ENCODE measurements around the gene STMN1. TPM values are rescaled to one million over a fixed set of nuclear protein-coding genes. Genes with fewer than 3 reads are reported as not detected.

STMN1 gene
- total and polyA plus RNA-seq, 2 of the 8 experiments (the other 6 are each of a cell fraction or from before 2014, with no cell fraction given), result 116 to 564 TPM

DNA sequence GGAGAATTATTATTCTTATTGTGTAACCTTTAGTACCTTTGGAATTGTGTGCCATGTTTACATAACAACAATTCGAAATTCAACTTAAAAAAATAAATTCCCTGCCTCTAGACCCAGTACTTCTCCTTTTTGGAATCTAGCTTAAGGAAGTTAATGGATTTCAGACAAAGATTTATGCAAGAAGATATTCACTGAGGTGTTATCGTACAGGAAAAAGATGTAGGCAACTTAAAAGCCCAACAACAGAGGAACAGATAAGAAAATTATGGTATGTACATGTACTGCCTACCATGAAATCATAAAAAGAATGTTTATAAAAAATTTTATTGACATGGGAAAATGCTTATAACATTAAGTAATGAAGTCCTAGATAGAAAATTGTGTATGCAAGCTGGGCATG is 18.2 kb upstream of the STMN1 start:
- Histone ChIP-seq H3K27me3 (replicated peaks in 1 of 4; ENCODE audit: control insufficient read depth in 3 of 4, extremely low read depth in 1 of 4, insufficient read depth in 3 of 4, low read length in 3 of 4) (peaks cover 0 to 6% (median 2%) of the 10 kb centered on the region in 4 experiments; a peak in 4 of 7 replicates), H3K23ac (ENCODE audit: insufficient read length) (no peak overlapping the region), H4K20me1 (replicated peaks in 1 of 2; ENCODE audit: control insufficient read depth in 1 of 2, insufficient read depth in 2 of 2, low read length in 2 of 2) (no peaks in the 10 kb centered on the region), H2AFZ (ENCODE audit: low read length) (no peak overlapping the region), H2BK20ac (ENCODE audit: low read length) (no peak overlapping the region), H3K23me2 (ENCODE audit: low read depth, low read length) (peaks cover 15% of the 10 kb centered on the region), H3K79me1 (ENCODE audit: low read depth, low read length) (no peaks in the 10 kb centered on the region), H2BK120ac (replicated peaks; ENCODE audit: low read depth, low read length) (no peak overlapping the region), H3K9ac (replicated peaks in 1 of 4; ENCODE audit: extremely low read depth in 1 of 4, low read depth in 3 of 4, low read length in 3 of 4) (no peak overlapping the region), H2AK5ac (ENCODE audit: low read depth, low read length) (no peak overlapping the region), H3K4me1 (replicated peaks in 1 of 4; ENCODE audit: control insufficient read depth in 3 of 4, insufficient read depth in 4 of 4, low read length in 3 of 4) (peaks cover 6 to 22% (median 14%) of the 10 kb centered on the region in 4 experiments), H2BK5ac (ENCODE audit: low read depth, low read length) (no peak overlapping the region), H4K5ac (ENCODE audit: insufficient read length, low read depth, low read length) (no peak overlapping the region), H3K18ac (ENCODE audit: extremely low read depth, low read length) (no peak overlapping the region), H3K9me3 (ENCODE audit: insufficient read depth in 2 of 2, low read depth in 1 of 2, low read length in 1 of 2) (no peaks in the 10 kb centered on the region), H3K27ac (ENCODE audit: low read depth, low read length) (no peak overlapping the region), H2BK12ac (ENCODE audit: low read depth, low read length) (no peak overlapping the region), H4K91ac (replicated peaks; ENCODE audit: insufficient read length, low read length) (no peak overlapping the region), H3K14ac (ENCODE audit: insufficient read length) (no peak overlapping the region), H3K4me2 (ENCODE audit: insufficient read depth in 1 of 2, low read depth in 2 of 2, low read length in 2 of 2) (no peak overlapping the region; a peak in 1 of 4 replicates), H3K4me3 (ENCODE audit: extremely low read depth in 1 of 4, insufficient read depth in 2 of 4, low read depth in 3 of 4, low read length in 4 of 4) (no peak overlapping the region), H3K4ac (replicated peaks; ENCODE audit: insufficient read length, low read depth, low read length) (no peak overlapping the region), H3K56ac (replicated peaks; ENCODE audit: insufficient read length, low read depth, low read length) (no peak overlapping the region), H3K36me3 (ENCODE audit: control insufficient read depth in 2 of 4, insufficient read depth in 4 of 4, low read length in 3 of 4) (no peaks in the 10 kb centered on the region), H3K79me2 (ENCODE audit: control insufficient read depth in 1 of 2, insufficient read depth in 2 of 2, low read length in 2 of 2) (no peaks in the 10 kb centered on the region), H4K8ac (ENCODE audit: extremely low read depth, insufficient read depth, low read length) (no peak overlapping the region), H2BK15ac (ENCODE audit: low read length) (no peak overlapping the region)
- ChIA-PET POLR2A (ENCODE audit: partially characterized antibody) (interaction anchor here (1.4 to 2.6 kb wide), 2 partner anchors 10 to 19 kb away, joined by 3 to 12 read pairs; partner anchors contain the start of gene STMN1), CTCF (ENCODE audit: partially characterized antibody) (interaction anchor here (0.7 to 2.5 kb wide), 4 partner anchors 9 to 29 kb away, joined by 3 to 12 read pairs (median 4); no protein-coding TSS in a partner anchor)
- 83% methylated on average over 2 of the region's 2 CpGs; no CpG with 5 or more reads in 1 of the 2 experiments for WGBS, 2 experiments (ENCODE audit: extremely low coverage in 1 of 2, insufficient coverage in 1 of 2, insufficient read length in 1 of 2, insufficient replicate concordance in 2 of 2, low coverage in 1 of 2, low lambda C conversion rate in 2 of 2, missing lambda C conversion rate in 1 of 2)
- DNase-seq (ENCODE audit: low read depth in 1 of 2, low spot score in 2 of 2) (no peak), FAIRE-seq (no peak)
- TF ChIP-seq CREB1 (IDR thresholded peaks at IDR 0.05), result no peak
- TF ChIP-seq GABPA (IDR thresholded peaks at IDR 0.05; ENCODE audit: borderline replicate concordance, insufficient read depth, low read length), result no peak
- TF ChIP-seq KDM4A (IDR thresholded peaks at IDR 0.05; ENCODE audit: low read depth, low read length, severe bottlenecking), result no peak
- TF ChIP-seq, protein P1, sequence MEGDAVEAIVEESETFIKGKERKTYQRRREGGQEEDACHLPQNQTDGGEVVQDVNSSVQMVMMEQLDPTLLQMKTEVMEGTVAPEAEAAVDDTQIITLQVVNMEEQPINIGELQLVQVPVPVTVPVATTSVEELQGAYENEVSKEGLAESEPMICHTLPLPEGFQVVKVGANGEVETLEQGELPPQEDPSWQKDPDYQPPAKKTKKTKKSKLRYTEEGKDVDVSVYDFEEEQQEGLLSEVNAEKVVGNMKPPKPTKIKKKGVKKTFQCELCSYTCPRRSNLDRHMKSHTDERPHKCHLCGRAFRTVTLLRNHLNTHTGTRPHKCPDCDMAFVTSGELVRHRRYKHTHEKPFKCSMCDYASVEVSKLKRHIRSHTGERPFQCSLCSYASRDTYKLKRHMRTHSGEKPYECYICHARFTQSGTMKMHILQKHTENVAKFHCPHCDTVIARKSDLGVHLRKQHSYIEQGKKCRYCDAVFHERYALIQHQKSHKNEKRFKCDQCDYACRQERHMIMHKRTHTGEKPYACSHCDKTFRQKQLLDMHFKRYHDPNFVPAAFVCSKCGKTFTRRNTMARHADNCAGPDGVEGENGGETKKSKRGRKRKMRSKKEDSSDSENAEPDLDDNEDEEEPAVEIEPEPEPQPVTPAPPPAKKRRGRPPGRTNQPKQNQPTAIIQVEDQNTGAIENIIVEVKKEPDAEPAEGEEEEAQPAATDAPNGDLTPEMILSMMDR (IDR thresholded peaks at IDR 0.05; ENCODE audit: control extremely low read depth in 1 of 3, insufficient read depth in 1 of 3, low read depth in 1 of 3, low read length in 3 of 3), result no peak
- TF ChIP-seq, protein P2, sequence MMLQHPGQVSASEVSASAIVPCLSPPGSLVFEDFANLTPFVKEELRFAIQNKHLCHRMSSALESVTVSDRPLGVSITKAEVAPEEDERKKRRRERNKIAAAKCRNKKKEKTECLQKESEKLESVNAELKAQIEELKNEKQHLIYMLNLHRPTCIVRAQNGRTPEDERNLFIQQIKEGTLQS (IDR thresholded peaks at IDR 0.05; ENCODE audit: insufficient read depth, low read depth, low read length), result no peak
- no peak for TF ChIP-seq SP4 (IDR thresholded peaks at IDR 0.05; ENCODE audit: low read length)
- no peak for TF ChIP-seq ASH2L (IDR thresholded peaks at IDR 0.05; ENCODE audit: low read length)
- TF ChIP-seq BACH1 (IDR thresholded peaks at IDR 0.05; ENCODE audit: low read length), result no peak
- TF ChIP-seq SUZ12 (IDR thresholded peaks at IDR 0.05; ENCODE audit: low read length), result no peak
- TF ChIP-seq KDM5A (IDR thresholded peaks at IDR 0.05; ENCODE audit: low read length), result no peak
- TF ChIP-seq SAP30 (IDR thresholded peaks at IDR 0.05; ENCODE audit: insufficient read depth, insufficient replicate concordance, low read length), result no peak

Measured in H1 (cell line).